Left lung (tissue), 10 donors: ENCODE results near the gene PTH1R. TPM values are rescaled to one million over a fixed set of nuclear protein-coding genes. Genes with fewer than 3 reads are reported as not detected.
A peak's percentile ranks its signal among the peaks of the same experiment; 100 is the strongest.

ENCODE experiments used
- ATAC-seq: fragments of 200-7000 bp; cut with Tn5 transposase; one replicate; pipeline ENCODE4 v1.9.1; 2020; ENCODE audit warnings: moderate library complexity
- DNase-seq, 4 donors: peaks; one replicate each; pipeline ENCODE4 v3.0.0-alpha.2; 2013 to 2020
- H3K27ac ChIP-seq, 2 donors: fragments of 200-600 bp; sonication (generic) in 1 of 2; one replicate each; pipeline versions ENCODE4 v1.5.0 to v1.8.0; 2020 to 2021
- H3K27me3 ChIP-seq, 2 donors: fragments of 200-600 bp; sonication (generic) in 1 of 2; one replicate each; pipeline versions ENCODE4 v1.5.0 to v1.8.0; 2020 to 2021
- H3K36me3 ChIP-seq, 2 donors: fragments of 200-600 bp; sonication (generic) in 1 of 2; one replicate each; pipeline versions ENCODE4 v1.5.0 to v1.8.0; 2020 to 2021
- H3K4me1 ChIP-seq, 2 donors: fragments of 200-600 bp; one replicate each; pipeline ENCODE4 v1.8.0; 2021
- H3K4me3 ChIP-seq, 2 donors: fragments of 200-600 bp; sonication (generic) in 1 of 2; one replicate each; pipeline versions ENCODE4 v1.5.0 to v1.8.0; 2020 to 2021; ENCODE audit warnings: mild to moderate bottlenecking in 1 of 2
- H3K9me3 ChIP-seq, 2 donors: fragments of 200-600 bp; sonication (generic) in 1 of 2; one replicate each; pipeline versions ENCODE4 v1.5.0 to v1.8.0; 2020 to 2021
- CTCF ChIP-seq, 2 donors: fragments of 200-600 bp; sonication (generic) in 1 of 2; IDR thresholded peaks; one replicate each; pipeline versions ENCODE4 v1.5.0 to v1.8.0; 2021; ENCODE audit warnings: antibody characterized with exemption in 2 of 2
- intact Hi-C, 2 donors: fragments of 100-400 bp; cut with DNase I; formaldehyde crosslinking; loops; one replicate each; pipeline versions ENCODE4 v1.11.2 to v1.14.2; 2022
- polyA plus RNA-seq, 6 donors: library from polyadenylated mRNA; unstranded; fragments of 120-200 nt; gene quantifications; one replicate each; pipeline ENCODE4 v1.2.1, GENCODE V29; 2013; ENCODE audit not compliant: insufficient read length in 6 of 6
- total RNA-seq, 2 donors: library from RNA; stranded (reverse); fragmentation: NEBNext Ultra II Directional; extraction: Animal tissue kit (Norgen Biotek cat#: 25700); gene quantifications; one replicate each; pipeline ENCODE4 v1.2.1, GENCODE V29; 2021
- donor health status: DM: no; HTN: yes; CAD: no.
- donor health status: DM: no; HTN: no; CAD: no.

PTH1R gene
- total and polyA plus RNA-seq, 8 donors: 12.0 to 131 (median 73.6) TPM

- Histone ChIP-seq H3K27me3 (no peaks in the 10 kb centered on the region), H3K9me3 (no peaks in the 10 kb centered on the region), H3K36me3 (no peaks in the 10 kb centered on the region), H3K4me1 (peaks cover 15 to 22% of the 10 kb centered on the region in 2 donors), H3K4me3 (no peak overlapping the region), H3K27ac (no peak overlapping the region)
- no peak for TF ChIP-seq CTCF (IDR thresholded peaks at IDR 0.05)
- DNase-seq (no peak), ATAC-seq (no peak)
- intact Hi-C loops: loop anchor here in 1 of 2 donors (5.0 kb wide), 1 partner anchor 201 kb away; no protein-coding TSS in a partner anchor
Observed at GRCh38 chr3:46907960-46908293, 30.4 kb downstream of the PTH1R start.

- Histone ChIP-seq H3K36me3 (no peaks in the 10 kb centered on the region), H3K9me3 (no peaks in the 10 kb centered on the region), H3K27ac (no peak overlapping the region), H3K27me3 (no peaks in the 10 kb centered on the region), H3K4me1 (peaks cover 15 to 19% of the 10 kb centered on the region in 2 donors), H3K4me3 (no peak overlapping the region)
- DNase-seq (peak in 2 of 4 donors; percentile 29 to 61), ATAC-seq (peak; percentile 31)
- TF ChIP-seq CTCF (IDR thresholded peaks at IDR 0.05): no peak
- intact Hi-C loops: loop anchor here in 1 of 2 donors (5.0 kb wide), 1 partner anchor 201 kb away; no protein-coding TSS in a partner anchor
Observed at GRCh38 chr3:46908294-46908985, 30.9 kb downstream of the PTH1R start.

GRCh38 chr3:46908986-46909534, 31.5 kb downstream of the PTH1R start:
- Histone ChIP-seq H3K4me1 (peaks cover 13 to 15% of the 10 kb centered on the region in 2 donors), H3K4me3 (no peak overlapping the region), H3K36me3 (no peaks in the 10 kb centered on the region), H3K27ac (no peak overlapping the region), H3K27me3 (no peaks in the 10 kb centered on the region), H3K9me3 (no peaks in the 10 kb centered on the region)
- DNase-seq (peak in 1 of 4 donors; percentile 32), ATAC-seq (peak; percentile 33)
- no peak for TF ChIP-seq CTCF (IDR thresholded peaks at IDR 0.05)
- intact Hi-C loops: loop anchor here in 1 of 2 donors (5.0 kb wide), 1 partner anchor 202 kb away; no protein-coding TSS in a partner anchor

- Histone ChIP-seq H3K27ac (no peak overlapping the region), H3K27me3 (no peaks in the 10 kb centered on the region), H3K4me1 (peaks cover 12 to 15% of the 10 kb centered on the region in 2 donors), H3K36me3 (no peaks in the 10 kb centered on the region), H3K9me3 (no peaks in the 10 kb centered on the region), H3K4me3 (no peak overlapping the region)
- ATAC-seq: peak; percentile 89
- peak; percentile 74 to 77 for TF ChIP-seq CTCF (IDR thresholded peaks at IDR 0.05)
- peak; percentile 81 to 90 (median 86) for DNase-seq
- intact Hi-C loops: loop anchor here in 1 of 2 donors (5.0 kb wide), 1 partner anchor 202 kb away; no protein-coding TSS in a partner anchor
Observed at GRCh38 chr3:46909535-46910161, 32.1 kb downstream of the PTH1R start.
